Retinal pigment epithelial cell (primary cell): ENCODE results near the gene DOCK10.

Experiments
- DNase-seq: peaks from one replicate; pipeline ENCODE4 v3.0.0-alpha.2; 2010; ENCODE audit warnings: low read depth
- H3K4me3 ChIP-seq: 2 replicates; pipeline ENCODE4 v1.5.1; 2011; ENCODE audit warnings: mild to moderate bottlenecking, low read length, control low read depth, moderate library complexity
- CTCF ChIP-seq: conservative IDR thresholded peaks from 2 replicates; pipeline ENCODE4 v1.5.1; 2011; ENCODE audit warnings: low read depth, low read length, control low read depth, inconsistent platforms

Gene DOCK10

DNA sequence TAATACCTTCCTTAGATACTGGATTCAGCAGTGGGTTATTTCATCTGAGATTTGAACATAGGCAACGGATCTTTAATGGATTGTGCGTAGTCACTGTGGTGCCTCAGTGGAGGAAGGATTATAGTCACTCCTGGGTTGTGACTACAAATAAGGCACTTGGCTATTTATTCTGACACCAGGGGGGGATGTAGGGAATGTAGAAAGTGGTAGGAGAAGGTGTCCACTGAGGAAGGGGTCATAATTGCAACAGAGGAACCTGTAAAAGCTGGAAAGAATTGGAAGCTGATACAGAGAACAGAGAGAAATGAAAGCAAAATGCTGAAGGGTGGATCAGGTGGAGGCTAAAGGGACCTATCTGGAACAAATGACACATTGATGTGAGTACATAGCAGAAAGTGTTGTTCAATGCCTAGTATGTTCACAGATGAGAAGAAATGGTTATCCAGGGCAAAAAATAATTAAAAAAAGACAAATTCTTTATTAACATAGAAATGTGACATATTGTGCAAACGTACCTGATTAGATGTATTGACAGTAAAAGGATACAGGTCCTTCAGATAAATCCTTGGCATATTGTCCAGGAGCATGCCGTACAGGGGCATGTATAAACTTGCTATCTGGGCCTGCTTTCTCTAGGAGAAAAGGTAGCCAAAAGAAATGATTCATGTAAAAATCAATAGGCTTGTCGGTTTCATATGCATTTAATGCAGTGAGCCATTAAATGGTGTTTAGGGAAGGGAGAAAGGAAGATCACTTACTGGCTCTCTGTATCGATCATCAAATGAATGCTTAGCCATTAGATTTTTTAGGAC is 234.9 kb downstream of the DOCK10 start:
- TF ChIP-seq CTCF: no peak
- no peak overlapping the region for H3K4me3 ChIP-seq
- DNase-seq: no peak

DNA sequence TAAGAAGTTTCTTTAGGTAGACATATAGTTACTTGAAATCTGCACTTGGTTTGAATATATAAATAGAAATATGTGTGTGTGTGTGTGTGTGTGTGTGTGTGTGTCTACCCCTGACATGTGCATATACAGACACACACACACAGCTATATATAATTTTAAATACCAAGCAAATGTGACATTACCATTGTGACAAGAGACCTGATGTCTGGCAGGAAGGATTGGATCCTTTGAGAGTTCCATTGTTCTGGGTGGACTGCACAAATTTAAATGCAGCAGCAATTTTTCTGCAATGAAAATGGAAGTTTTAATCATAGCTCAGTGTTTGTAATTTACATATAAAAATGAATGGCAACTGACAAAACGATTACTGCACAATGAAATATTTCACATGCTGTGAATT is 238.3 kb downstream of the DOCK10 start:
- DNase-seq: no peak
- no peak overlapping the region for H3K4me3 ChIP-seq
- TF ChIP-seq CTCF: no peak

- no peak for DNase-seq
- H3K4me3 ChIP-seq: no peak overlapping the region
- no peak for TF ChIP-seq CTCF
Observed at GRCh38 chr2:224802407-224802806, 239.9 kb downstream of the DOCK10 start.

GRCh38 chr2:224801360-224801759 is 240.9 kb downstream of the DOCK10 start:
- TF ChIP-seq CTCF: no peak
- no peak overlapping the region for H3K4me3 ChIP-seq
- no peak for DNase-seq

GRCh38 chr2:224799691-224800090 is 242.6 kb downstream of the DOCK10 start:
- H3K4me3 ChIP-seq: no peak overlapping the region
- TF ChIP-seq CTCF: no peak
- no peak for DNase-seq

GRCh38 chr2:224798180-224798579 is 244.1 kb downstream of the DOCK10 start:
- TF ChIP-seq CTCF: no peak
- no peak for DNase-seq
- H3K4me3 ChIP-seq: no peak overlapping the region

DNA sequence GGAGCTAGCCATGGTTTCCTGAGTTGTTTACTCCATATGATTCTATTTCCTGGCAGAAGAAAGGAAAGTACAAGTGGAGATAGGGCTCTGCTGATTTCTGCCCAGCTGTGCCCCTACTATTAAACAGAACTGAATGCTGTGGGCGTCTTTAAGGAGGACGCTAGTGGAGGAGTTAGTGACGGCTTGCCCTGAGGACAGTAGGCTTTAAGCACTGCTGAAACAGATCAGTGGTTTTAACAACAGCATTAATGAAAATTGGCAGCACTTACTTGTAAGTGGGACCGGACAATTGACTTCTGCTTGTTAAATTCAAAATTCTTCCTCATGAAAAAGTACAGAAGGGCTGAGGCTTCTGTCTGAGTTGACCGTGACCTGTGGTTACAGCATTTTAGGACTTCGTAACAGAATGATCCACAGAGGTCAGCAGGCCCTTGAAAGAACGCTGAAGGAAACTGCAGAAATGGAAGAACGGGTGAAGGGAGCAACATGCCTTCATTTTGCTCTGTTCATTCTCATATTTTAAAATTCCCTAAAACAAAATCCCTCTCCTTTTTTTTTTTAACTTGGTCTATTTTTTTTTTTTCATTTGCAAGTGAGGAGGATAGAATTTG is 245.5 kb downstream of the DOCK10 start:
- no peak overlapping the region for H3K4me3 ChIP-seq
- no peak for DNase-seq
- no peak for TF ChIP-seq CTCF
